IMR-90 (cell line): ENCODE measurements around the gene PNMA1. TPM values are rescaled to one million over a fixed set of nuclear protein-coding genes. Genes with fewer than 3 reads are reported as not detected.
A peak's percentile ranks its signal among the peaks of the same experiment; 100 is the strongest.

Experiments used
- ATAC-seq: fragments of 200-7000 bp; cut with Tn5 transposase; 2 replicates; pipeline ENCODE4 v1.9.1; 2020; ENCODE audit warnings: low read depth, mild to moderate bottlenecking, moderate library complexity
- BruUV-seq: library from RNA; stranded (reverse); fragments of 400-500 nt; replicated peaks from 2 replicates; lab custom pipeline; 2021; lab: Mats Ljungman, UMichigan
- CTCF ChIA-PET: fragments of 300-600 bp; formaldehyde crosslinking; extraction: SDS; loops from one replicate; lab custom pipeline; 2021; ENCODE audit warnings: antibody characterized with exemption; lab: Yijun Ruan, JAX
- POLR2A ChIA-PET: fragments of 300-600 bp; sonication (Branson Sonifier 250); formaldehyde crosslinking; loops from one replicate; lab custom pipeline; 2022; ENCODE audit warnings: antibody characterized with exemption; ENCODE audit not compliant: unreplicated experiment; lab: Charles Lee
- DNase-seq: peaks from one replicate; pipeline ENCODE4 v3.0.0; 2013
- H2AFZ ChIP-seq: replicated peaks from 2 replicates; pipeline ENCODE3; 2013; ENCODE audit warnings: low read length, mild to moderate bottlenecking; ENCODE audit not compliant: poor library complexity
- H2AK5ac ChIP-seq: 2 replicates; pipeline ENCODE4 v1.6.1; 2013; ENCODE audit warnings: low read depth, low read length, inconsistent platforms
- H2AK9ac ChIP-seq: replicated peaks from 2 replicates; pipeline ENCODE3; 2013; ENCODE audit warnings: mild to moderate bottlenecking, low read depth, low read length, moderate library complexity; ENCODE audit not compliant: poor library complexity
- H2BK120ac ChIP-seq: 2 replicates; pipeline ENCODE4 v1.6.1; 2013; ENCODE audit warnings: low read depth, low read length, inconsistent platforms
- H2BK15ac ChIP-seq: 3 replicates; pipeline ENCODE4 v1.6.1; 2013; ENCODE audit warnings: low read depth, low read length, inconsistent platforms
- H2BK20ac ChIP-seq: 2 replicates; pipeline ENCODE4 v1.6.1; 2013; ENCODE audit warnings: low read depth, mild to moderate bottlenecking, inconsistent platforms, low read length, moderate library complexity
- H2BK5ac ChIP-seq: 2 replicates; pipeline ENCODE4 v1.6.1; 2013; ENCODE audit warnings: mild to moderate bottlenecking, low read depth, low read length, inconsistent platforms; ENCODE audit not compliant: poor library complexity, severe bottlenecking
- H3K14ac ChIP-seq: replicated peaks from 2 replicates; pipeline ENCODE4 v1.6.1; 2013; ENCODE audit warnings: low read depth, low read length, inconsistent platforms
- H3K18ac ChIP-seq: 2 replicates; pipeline ENCODE4 v1.6.1; 2013; ENCODE audit warnings: low read depth, low read length, control low read depth
- H3K23ac ChIP-seq: 2 replicates; pipeline ENCODE4 v1.6.1; 2013; ENCODE audit warnings: low read depth, low read length, inconsistent platforms
- H3K27ac ChIP-seq: 2 replicates; pipeline ENCODE4 v1.5.1; 2013; ENCODE audit warnings: mild to moderate bottlenecking, control low read depth, low read length; ENCODE audit not compliant: insufficient read depth
- H3K27me3 ChIP-seq: 2 replicates; pipeline ENCODE4 v1.6.1; 2013; ENCODE audit warnings: low read length; ENCODE audit not compliant: control insufficient read depth, insufficient read depth
- H3K36me3 ChIP-seq: 2 replicates; pipeline ENCODE4 v1.6.1; 2013; ENCODE audit warnings: low read length, mixed read lengths; ENCODE audit not compliant: control insufficient read depth, insufficient read depth
- H3K4ac ChIP-seq: 2 replicates; pipeline ENCODE4 v1.6.1; 2013; ENCODE audit warnings: low read depth, low read length, inconsistent platforms
- H3K4me1 ChIP-seq: 2 replicates; pipeline ENCODE4 v1.6.1; 2013; ENCODE audit warnings: low read length, mixed read lengths; ENCODE audit not compliant: control insufficient read depth, insufficient read depth
- H3K4me2 ChIP-seq: 2 replicates; pipeline ENCODE4 v1.6.1; 2013; ENCODE audit warnings: low read depth, mild to moderate bottlenecking, control low read depth, low read length, moderate library complexity
- H3K4me3 ChIP-seq: 2 replicates; pipeline ENCODE4 v1.5.1; 2013; ENCODE audit warnings: low read depth, mild to moderate bottlenecking, control low read depth, low read length, moderate library complexity; ENCODE audit not compliant: insufficient read depth
- H3K56ac ChIP-seq: 2 replicates; pipeline ENCODE4 v1.6.1; 2013; ENCODE audit warnings: low read length, inconsistent platforms; ENCODE audit not compliant: insufficient read depth; ENCODE audit errors: extremely low read depth
- H3K79me1 ChIP-seq, 2 experiments: 2 replicates each; pipeline ENCODE4 v1.6.1; 2013; ENCODE audit warnings: low read length in 2 of 2, inconsistent platforms in 1 of 2, low read depth in 1 of 2
- H3K9ac ChIP-seq: 2 replicates; pipeline ENCODE4 v1.6.1; 2013; ENCODE audit warnings: low read depth, low read length, control low read depth
- H3K9me1 ChIP-seq: 2 replicates; pipeline ENCODE4 v1.6.1; 2013; ENCODE audit warnings: low read length, inconsistent platforms; ENCODE audit not compliant: insufficient read depth
- H3K9me3 ChIP-seq: 2 replicates; pipeline ENCODE4 v1.6.1; 2013; ENCODE audit warnings: low read length; ENCODE audit not compliant: control insufficient read depth, insufficient read depth
- H4K20me1 ChIP-seq: 2 replicates; pipeline ENCODE4 v1.6.1; 2013; ENCODE audit warnings: low read length, inconsistent platforms; ENCODE audit not compliant: insufficient read depth
- H4K5ac ChIP-seq: 2 replicates; pipeline ENCODE4 v1.6.1; 2013; ENCODE audit warnings: mild to moderate bottlenecking, low read depth, low read length, control low read depth
- H4K8ac ChIP-seq, 2 experiments: 2 replicates each; pipeline ENCODE4 v1.6.1; 2013; ENCODE audit warnings: low read depth in 2 of 2, low read length in 2 of 2, control low read depth in 1 of 2, inconsistent platforms in 1 of 2
- H4K91ac ChIP-seq: 2 replicates; pipeline ENCODE4 v1.6.1; 2013; ENCODE audit warnings: low read depth, low read length, inconsistent platforms; ENCODE audit not compliant: insufficient read depth
- BHLHE40 ChIP-seq: fragments of 150-350 bp; IDR thresholded peaks from 2 replicates; pipeline ENCODE4 v1.6.1; 2016; ENCODE audit warnings: mild to moderate bottlenecking, low read depth, low read length
- CEBPB ChIP-seq: IDR thresholded peaks from 2 replicates; pipeline ENCODE4 v1.6.1; 2012; ENCODE audit warnings: low read depth, low read length, improper control_type of control experiment
- CHD1 ChIP-seq: IDR thresholded peaks from 2 replicates; pipeline ENCODE4 v1.6.1; 2012; ENCODE audit warnings: low read depth, low read length, improper control_type of control experiment
- CTCF ChIP-seq: conservative IDR thresholded peaks from 2 replicates; pipeline ENCODE4 v1.5.1; 2012; ENCODE audit warnings: mild to moderate bottlenecking, low read depth, low read length, improper control_type of control experiment
- ELK1 ChIP-seq: fragments of 150-350 bp; IDR thresholded peaks from 2 replicates; pipeline ENCODE4 v1.6.1; 2016; ENCODE audit warnings: low read depth, mild to moderate bottlenecking, low read length, moderate library complexity, borderline replicate concordance
- MAFK ChIP-seq: IDR thresholded peaks from 2 replicates; pipeline ENCODE4 v1.6.1; 2012; ENCODE audit warnings: low read depth, low read length, improper control_type of control experiment
- MXI1 ChIP-seq: IDR thresholded peaks from 2 replicates; pipeline ENCODE4 v1.6.1; 2012; ENCODE audit warnings: low read depth, mild to moderate bottlenecking, low read length, moderate library complexity, borderline replicate concordance
- NFE2L2 ChIP-seq: fragments of 150-350 bp; IDR thresholded peaks from 2 replicates; pipeline ENCODE4 v1.6.1; 2016; ENCODE audit warnings: low read depth, mild to moderate bottlenecking, low read length
- POLR2A ChIP-seq: IDR thresholded peaks from 2 replicates; pipeline ENCODE4 v1.6.1; 2012; ENCODE audit warnings: mild to moderate bottlenecking, low read depth, low read length
- RAD21 ChIP-seq: IDR thresholded peaks from 2 replicates; pipeline ENCODE4 v1.6.1; 2012; ENCODE audit warnings: low read length, improper control_type of control experiment
- RCOR1 ChIP-seq: IDR thresholded peaks from 2 replicates; pipeline ENCODE4 v1.6.1; 2012; ENCODE audit warnings: mild to moderate bottlenecking, low read length, improper control_type of control experiment; ENCODE audit not compliant: insufficient replicate concordance
- USF2 ChIP-seq: fragments of 150-350 bp; IDR thresholded peaks from 2 replicates; pipeline ENCODE4 v1.6.1; 2017; ENCODE audit warnings: mild to moderate bottlenecking, antibody characterized with exemption, low read length, low read depth
- WGBS, 2 experiments: methylation state at CpG; one replicate each; pipeline versions ENCODE4 v1.1.5 to v1.1.7; 2013; ENCODE audit warnings: missing lambda C conversion rate in 2 of 2; ENCODE audit not compliant: insufficient read length in 1 of 2; ENCODE audit errors: extremely low coverage in 2 of 2; 5-methylcytosine and 5-hydroxymethylcytosine counted together
- dilution Hi-C: fragments of 300-500 bp; cut with HindIII; formaldehyde crosslinking; loops from one replicate; pipeline ENCODE4 v1.14.3; 2018; ENCODE audit warnings: low sequenced_read_pairs; ENCODE audit not compliant: unreplicated experiment
- in situ Hi-C: fragments of 300-500 bp; cut with MboI; formaldehyde crosslinking; loops from 3 replicates; pipeline ENCODE4 v1.14.3; 2019; ENCODE audit warnings: low sequenced_read_pairs, inconsistent platforms, mixed read lengths
- intact Hi-C: fragments of 100-400 bp; cut with micrococcal nuclease; formaldehyde crosslinking; loops from 2 replicates; pipeline ENCODE4 v1.10.0; 2022
- polyA plus RNA-seq, 3 experiments: library from polyadenylated mRNA; depleted of rRNA; stranded (reverse); fragments of >200 nt; gene quantifications; 2 replicates each; pipeline ENCODE4 v1.2.3, GENCODE V29; 2012; ENCODE audit warnings: low replicate concordance in 1 of 3
- total RNA-seq: library from RNA; depleted of rRNA; stranded (reverse); fragments of >200 nt; gene quantifications from 2 replicates; pipeline ENCODE4 v1.2.3, GENCODE V29; 2012

The PNMA1 gene
- total and polyA plus RNA-seq, 2 of the 4 experiments (the other 2 are of a cell fraction), result 6.5 to 28.2 TPM

- no peaks in the 10 kb centered on the region for H3K9me3 ChIP-seq
- H3K56ac ChIP-seq, result peak overlapping the region; percentile 94
- intact Hi-C loops, result loop anchor here (1.0 to 5.0 kb wide), 4 partner anchors 12 to 65 kb away; no protein-coding TSS in a partner anchor
- TF ChIP-seq ELK1 (peak; percentile 97), MXI1 (peak; percentile 39; the same call in 1 of the 2 replicates), CEBPB (peak; percentile 100), BHLHE40 (peak; percentile 88), CTCF (no peak), USF2 (0 out of 2 replicates have a peak, but pooled peaks have one; percentile 1), NFE2L2 (peak; percentile 80), MAFK (peak; percentile 43; the same call in 1 of the 2 replicates), RAD21 (peak; percentile 35), POLR2A (peak; percentile 87), RCOR1 (no peak), CHD1 (no peak)
Measured at GRCh38 chr14:73759714-73760597, 45.8 kb upstream of the PNMA1 start.

More at GRCh38 chr14:73759714-73760597, 45.8 kb upstream of the PNMA1 start:
- in situ Hi-C loops, result no loop called here
- Histone ChIP-seq H3K18ac (peak overlapping the region; percentile 64), H2BK15ac (peak overlapping the region; percentile 77; the same call in 2 of the 3 replicates), H2AK5ac (peak overlapping the region; percentile 92; the same call in 1 of the 2 replicates), H4K8ac (peak overlapping the region; percentile 67 to 79), H3K4me2 (peak overlapping the region; percentile 69), H3K4ac (peak overlapping the region; percentile 90), H3K9me1 (peaks cover 38% of the 10 kb centered on the region), H2AFZ (peak overlapping the region; percentile 81), H3K14ac (peak overlapping the region; percentile 83), H4K20me1 (peaks cover 65% of the 10 kb centered on the region), H3K36me3 (no peaks in the 10 kb centered on the region; the same call in 1 of the 2 replicates), H3K79me1 (peaks cover 35 to 88% of the 10 kb centered on the region in 2 experiments), H2BK120ac (peak overlapping the region; percentile 84), H2BK20ac (peak overlapping the region; percentile 69), H3K27me3 (no peaks in the 10 kb centered on the region), H4K91ac (peak overlapping the region; percentile 86), H3K4me3 (peak overlapping the region; percentile 89), H2AK9ac (peak overlapping the region; percentile 66), H2BK5ac (peak overlapping the region; percentile 90), H3K4me1 (peaks cover 45% of the 10 kb centered on the region), H3K9ac (peak overlapping the region; percentile 63), H3K23ac (peak overlapping the region; percentile 90), H3K27ac (peak overlapping the region; percentile 80), H4K5ac (peak overlapping the region; percentile 41)
- ATAC-seq (peak; percentile 85), DNase-seq (peak; percentile 99)
- dilution Hi-C loops, result no loop called here
- ChIA-PET POLR2A (interaction anchor here (0.6 to 1.8 kb wide), 5 partner anchors 18 to 91 kb away, joined by 3 to 7 read pairs (median 5); no protein-coding TSS in a partner anchor), CTCF (interaction anchor here (0.6 to 2.0 kb wide), 3 partner anchors 26 to 786 kb away, joined by 3 to 7 read pairs (median 5); no protein-coding TSS in a partner anchor)
- no TSS peak for BruUV-seq
- WGBS, 2 experiments, result 2% methylated on average over 13 of the region's 93 CpGs; no CpG with 5 or more reads in 1 of the 2 experiments
